Measurements from ENCODE around the gene SH3RF3.
"Not testable (repeated sequence)": the region's sequence is repeated elsewhere in the genome, so short reads cannot be mapped to it uniquely, and the experiment has no call there.

The SH3RF3 gene

DNA sequence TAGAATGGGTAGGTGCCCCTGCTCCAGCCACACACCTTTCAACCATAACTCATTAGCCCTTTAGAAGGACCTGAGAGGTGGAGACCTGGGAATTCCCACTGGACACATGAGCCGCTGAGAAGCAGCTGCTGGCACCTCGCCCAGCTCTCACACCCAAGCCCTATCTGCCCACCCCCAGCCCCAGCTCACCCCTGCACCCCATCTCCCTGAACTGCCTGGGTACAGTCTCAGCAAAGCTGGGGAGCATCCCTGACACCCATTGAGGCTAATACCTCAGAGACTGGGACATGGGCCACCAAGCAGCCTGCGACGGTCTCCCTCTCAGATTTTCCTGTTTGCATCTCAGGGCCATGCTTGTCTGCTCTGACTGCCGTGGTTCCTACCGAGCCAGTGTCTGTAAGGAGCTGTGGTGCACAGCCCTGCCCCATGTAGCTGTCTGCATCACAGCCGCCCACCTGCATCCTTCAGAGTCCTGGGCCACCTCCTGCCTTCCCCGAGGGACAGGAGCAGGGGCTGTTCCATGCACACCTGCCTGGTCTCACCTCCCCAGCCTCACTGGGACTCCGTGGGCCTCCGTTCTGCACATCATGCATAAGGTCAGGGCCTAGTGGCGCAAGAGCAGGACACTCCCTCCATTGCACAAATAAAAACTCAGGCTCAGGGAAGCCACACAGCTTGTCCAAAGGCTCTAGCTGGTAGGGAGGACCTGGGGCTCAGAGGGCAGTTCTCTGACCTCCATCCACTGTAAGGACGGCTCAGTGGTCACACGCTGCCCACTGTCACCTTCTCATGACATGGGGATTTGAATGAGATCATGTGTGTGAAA is 394.7 kb downstream of the SH3RF3 start:
- DNase-seq (ENCODE audit: low read depth in 2 of 2) = no peak

DNA sequence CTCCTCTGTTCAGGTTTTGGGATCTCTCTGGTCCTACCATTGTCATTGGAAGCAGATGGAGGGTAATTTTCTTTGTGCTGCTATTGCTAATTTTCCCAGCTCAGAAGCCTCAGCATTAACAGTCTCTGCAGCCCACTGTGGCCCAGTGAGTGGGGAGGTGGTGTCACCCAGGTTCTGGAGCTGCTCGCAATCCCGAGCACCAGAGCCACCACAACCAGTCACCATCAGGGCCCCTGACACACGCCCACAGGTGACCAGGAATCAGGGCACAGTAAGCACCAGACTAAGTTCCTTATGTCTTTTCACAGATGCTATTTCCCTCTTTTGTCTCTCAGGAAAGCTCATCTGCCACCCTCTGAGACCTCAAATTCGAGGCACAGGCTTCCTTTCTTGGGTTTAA is 396.8 kb downstream of the SH3RF3 start:
- no peak for DNase-seq (ENCODE audit: low read depth in 2 of 2)

DNA sequence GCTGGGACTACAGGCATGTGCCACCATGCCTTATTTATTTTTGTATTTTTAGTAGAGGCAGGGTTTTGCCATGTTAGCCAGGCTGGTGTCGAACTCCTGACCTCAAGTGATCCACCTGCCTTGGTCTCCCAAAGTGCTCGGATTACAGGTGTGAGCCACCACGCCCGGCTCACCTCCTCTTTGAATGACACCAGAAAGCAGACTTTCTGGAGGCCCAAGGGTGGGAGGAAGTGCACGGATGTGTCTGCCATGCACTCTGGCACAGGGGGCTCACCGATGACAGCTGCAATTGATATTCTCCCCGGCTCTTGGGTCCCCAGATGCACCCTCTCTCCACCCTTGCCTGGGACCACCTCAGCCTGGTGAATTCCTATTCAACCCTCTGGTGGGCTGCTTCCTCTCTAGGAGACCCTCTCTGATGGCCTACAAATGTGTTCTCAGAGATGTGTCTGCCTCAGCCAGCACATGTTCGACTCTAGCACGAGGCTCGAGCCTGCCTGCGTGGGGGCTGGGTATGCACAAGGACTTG is 397.5 kb downstream of the SH3RF3 start:
- DNase-seq (ENCODE audit: low read depth in 2 of 2) = no peak

DNA sequence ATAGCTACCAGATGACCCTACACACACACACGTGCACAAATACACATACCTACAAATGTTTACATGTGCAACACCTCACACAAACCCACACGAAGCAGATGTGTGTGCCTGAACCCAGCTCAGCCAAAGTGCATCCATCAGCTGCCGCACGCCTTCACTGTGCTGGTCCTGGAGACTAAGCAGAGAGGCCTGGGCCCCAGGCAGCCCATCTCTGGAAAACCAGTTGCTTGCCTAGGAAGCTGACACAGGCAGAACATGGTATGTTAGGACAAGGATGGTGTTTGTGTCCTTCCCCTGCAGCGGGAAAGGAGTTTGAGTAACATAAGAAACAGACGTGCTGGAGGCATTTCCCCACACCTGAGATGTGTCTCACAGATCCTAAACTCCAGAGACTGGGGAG is 398.1 kb downstream of the SH3RF3 start:
- DNase-seq (ENCODE audit: low read depth in 2 of 2) = no peak

DNA sequence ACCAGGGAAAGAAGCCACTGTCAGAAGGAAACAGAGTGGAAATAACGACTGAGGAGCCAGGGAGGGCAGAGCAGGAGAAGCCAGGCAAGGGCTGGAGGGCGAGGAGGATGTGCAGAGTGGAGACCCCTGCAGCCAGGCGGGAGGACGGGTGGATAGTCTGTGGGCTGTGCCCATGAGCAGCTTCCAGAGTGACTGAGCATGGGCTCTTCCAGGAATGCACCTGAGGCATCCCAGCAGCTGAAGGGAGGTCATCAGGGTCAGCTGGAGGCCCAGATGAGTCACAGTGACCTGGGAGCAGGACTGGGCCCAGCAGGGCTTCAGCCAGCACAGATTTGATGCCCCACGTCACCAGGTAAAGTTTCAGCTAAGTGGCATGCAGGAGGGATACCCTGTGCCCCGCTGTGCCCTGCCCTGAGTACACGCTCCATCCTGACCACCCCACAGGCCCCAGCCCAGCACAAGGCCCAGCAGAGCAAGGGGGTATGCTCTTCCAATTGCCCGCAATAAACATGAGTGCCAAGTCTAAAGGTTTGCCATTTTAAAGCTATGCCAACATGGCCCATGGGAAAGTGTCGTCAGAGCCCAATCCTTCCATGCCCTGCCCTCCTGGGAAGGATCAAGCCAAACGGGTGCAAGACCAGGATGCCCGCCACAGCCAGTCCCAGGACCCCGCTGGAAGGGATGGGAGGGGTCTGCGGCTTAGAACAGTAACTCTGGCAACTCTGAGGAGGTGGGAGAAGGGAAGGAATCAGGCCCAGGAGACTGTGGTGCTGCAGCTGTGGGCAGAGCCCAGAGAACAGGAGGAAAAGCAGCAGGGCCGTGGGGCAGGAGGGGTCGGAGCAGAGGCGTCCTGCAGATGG is 399.1 kb downstream of the SH3RF3 start:
- no peak for DNase-seq (ENCODE audit: low read depth in 2 of 2)

DNA sequence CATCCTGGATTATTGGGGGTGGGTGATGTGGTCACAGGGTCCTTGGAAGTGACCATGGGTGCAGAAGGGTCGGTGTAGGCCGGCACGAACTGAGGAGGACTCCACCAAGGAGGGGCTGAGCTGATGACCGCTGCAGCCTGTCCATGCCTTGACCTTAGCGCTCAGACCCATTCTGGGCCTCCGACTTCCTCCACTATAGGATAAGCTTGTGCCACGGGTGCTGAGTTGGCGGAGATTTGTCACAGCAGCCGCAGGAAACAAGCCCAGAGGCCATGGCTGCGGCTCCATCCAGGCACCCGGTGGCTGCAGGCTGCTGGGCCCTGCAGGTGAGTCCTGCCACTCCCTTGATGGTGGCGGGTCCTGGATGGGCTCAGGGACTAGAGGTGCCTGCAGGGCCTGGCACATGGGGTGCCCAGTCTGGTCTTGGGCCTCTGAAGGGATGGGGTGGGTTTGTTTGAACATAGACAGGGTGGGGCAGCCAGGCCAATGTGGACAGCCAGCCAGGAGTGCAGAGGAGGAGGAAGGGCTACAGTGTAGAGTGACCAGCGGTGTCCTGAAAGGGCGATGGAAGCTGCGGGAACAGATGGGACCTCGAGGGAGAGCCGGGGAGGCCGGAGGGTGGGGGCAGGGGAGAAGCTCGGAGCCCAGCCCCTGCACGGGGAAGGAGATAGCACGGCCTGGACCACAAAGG is 400.0 kb downstream of the SH3RF3 start:
- no peak for DNase-seq (ENCODE audit: low read depth in 2 of 2)

DNA sequence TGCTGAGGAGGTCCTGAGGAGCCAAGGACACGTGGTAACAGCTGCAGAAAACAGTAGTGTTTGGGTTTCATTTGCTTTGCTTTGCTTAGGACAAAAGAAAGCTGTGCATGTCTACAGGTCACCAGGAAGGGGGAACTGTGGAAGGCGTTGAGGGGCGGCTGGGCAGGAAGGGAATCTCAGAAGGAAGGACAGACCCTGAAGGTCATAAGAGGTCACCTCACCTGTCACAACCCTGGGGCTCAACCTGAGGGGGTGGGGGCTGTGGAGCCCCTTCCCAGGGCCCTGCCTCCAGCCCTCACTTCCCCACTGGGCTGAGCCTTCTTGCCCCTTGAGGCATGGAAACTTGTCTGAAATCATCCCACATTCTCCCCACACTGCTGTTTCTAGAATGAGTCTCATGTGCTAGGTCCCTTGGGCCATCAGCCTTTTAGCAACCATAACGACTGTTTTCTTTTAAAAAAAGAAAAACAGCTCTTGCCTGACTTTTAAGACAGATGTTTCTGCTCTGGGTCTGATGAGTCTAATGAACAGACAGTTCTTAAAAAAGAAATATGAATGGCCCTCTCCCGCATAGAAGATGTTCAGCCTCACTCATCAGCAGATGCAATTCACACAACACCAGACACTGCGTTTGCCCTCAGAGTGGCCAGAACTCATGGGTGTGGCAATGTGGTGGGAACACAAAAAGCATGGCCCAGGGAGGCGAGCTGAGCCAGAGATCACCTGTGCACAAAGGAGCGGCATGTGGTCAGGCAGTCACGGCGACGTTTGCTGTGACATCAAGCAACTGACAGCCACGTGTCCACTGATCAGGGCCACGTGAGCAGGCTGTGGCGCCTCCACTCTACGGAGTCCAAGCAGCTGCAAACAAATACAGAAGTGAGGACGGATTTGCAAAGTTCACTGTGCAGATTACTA is 400.8 kb downstream of the SH3RF3 start:
- DNase-seq (ENCODE audit: low read depth in 2 of 2) = no peak

DNA sequence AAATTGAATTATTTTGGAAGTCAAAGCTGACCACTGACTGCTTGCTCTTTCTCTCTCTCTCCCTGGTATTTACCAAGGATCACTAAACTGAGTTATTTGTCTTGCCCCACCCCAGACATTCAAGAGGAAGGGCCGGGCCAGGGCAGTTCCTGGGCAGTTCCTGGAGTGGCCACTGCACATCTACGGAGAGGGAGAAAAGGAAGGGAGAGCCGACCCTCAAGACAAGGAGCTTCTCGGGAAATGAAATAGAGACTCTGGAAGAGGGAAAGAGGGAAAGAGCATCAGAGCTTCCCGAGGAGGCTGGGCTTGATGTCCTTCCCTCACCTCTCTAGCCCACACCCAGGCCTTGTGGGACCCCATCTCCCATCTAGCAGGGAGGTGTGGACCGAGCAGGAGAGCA is 401.7 kb downstream of the SH3RF3 start:
- no peak for DNase-seq (ENCODE audit: low read depth in 2 of 2)

DNA sequence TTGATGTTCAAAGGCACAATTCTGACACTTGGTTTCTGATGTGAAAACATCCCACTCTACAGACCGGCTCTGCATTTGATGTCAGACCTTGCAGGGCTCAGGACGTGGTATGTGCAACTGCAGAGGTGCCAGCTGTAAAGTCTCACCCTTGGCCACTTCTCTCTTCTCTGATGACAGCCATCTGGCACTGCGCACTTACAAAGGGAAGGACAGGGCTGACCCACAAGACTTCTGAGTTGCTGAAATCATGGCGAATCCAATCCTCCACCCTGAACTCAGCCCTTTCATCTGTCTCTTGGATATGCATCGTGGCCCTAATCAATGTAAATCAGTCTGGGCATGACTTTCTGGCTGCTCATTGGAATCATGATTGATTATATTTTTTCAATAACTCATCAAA is 402.2 kb downstream of the SH3RF3 start:
- no peak for DNase-seq (ENCODE audit: low read depth in 2 of 2)

DNA sequence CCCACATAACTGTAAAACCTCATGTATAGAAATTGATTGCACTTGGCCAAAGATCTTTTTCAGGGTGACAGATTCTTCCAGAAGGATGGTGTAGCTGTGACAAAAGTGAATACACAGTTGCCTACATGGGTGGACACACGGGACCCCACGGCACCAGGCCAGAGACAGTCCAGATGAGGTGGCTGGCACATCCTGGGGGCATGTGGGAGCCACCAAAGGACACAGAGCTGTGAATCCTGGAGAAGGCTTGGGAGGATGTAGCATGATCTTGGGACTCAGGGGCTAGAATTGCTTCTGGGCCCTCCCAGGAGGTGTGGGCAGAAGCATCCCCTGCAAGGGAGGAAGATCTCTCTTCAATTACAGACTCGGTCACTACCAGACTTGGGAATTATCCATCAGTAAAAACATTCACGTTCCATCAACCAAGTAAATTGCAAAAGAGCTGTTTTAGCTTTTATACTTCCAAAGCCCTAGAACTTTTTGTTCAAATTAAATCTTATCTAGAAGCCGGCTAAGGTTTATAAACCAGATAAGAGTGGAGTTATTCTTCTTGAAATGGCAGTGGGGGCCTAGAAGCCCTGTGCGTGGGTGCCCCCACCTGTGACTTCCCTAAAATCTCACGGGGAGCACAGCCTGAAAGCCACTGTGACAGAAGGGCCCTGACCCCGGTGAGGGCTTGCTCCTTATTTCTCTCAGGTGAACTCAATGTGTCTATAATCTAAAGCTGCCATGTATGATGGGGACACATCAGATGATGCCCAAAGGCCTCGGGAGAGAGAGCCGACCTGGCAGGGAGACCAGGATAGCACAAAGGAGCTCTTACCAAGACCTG is 403.1 kb downstream of the SH3RF3 start:
- DNase-seq (ENCODE audit: low read depth in 2 of 2) = no peak

DNA sequence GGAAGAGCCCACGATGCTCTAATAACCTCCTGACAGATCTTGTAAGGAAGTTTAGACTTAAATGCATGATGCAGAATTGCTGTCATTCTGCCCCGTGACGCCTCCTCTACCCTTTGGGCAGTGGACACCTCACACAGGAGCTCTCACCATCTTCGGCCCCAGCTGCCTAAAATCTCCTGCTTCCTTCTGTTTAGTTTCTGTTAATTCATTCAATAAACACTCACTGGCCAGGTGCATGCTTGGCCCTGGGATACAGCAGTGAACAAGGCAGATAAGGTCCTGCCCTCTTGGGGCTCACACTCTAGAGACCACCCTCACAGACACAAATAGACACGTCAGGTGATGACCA is 403.7 kb downstream of the SH3RF3 start:
- DNase-seq (ENCODE audit: low read depth in 2 of 2) = no peak

DNA sequence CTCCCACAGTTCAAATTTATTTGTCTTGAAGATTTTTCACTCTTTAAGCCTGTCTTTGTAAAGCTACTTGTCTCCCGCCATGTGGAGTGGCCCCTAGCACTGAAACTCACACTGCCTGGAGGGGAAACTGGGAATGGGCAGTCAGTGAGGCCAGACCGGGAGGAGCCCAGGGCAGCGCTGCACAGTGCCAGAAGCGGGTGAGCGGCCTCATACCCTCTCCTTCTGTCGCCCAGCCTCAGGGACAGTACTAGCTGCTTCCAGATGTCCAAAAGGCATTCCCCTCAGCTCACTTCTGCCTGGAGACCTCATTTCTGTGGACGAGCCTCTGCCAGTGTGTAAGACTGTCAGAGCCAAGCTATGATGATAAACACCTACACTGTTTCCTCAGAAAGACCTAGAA is 404.8 kb downstream of the SH3RF3 start:
- no peak for DNase-seq (ENCODE audit: low read depth in 2 of 2)

DNA sequence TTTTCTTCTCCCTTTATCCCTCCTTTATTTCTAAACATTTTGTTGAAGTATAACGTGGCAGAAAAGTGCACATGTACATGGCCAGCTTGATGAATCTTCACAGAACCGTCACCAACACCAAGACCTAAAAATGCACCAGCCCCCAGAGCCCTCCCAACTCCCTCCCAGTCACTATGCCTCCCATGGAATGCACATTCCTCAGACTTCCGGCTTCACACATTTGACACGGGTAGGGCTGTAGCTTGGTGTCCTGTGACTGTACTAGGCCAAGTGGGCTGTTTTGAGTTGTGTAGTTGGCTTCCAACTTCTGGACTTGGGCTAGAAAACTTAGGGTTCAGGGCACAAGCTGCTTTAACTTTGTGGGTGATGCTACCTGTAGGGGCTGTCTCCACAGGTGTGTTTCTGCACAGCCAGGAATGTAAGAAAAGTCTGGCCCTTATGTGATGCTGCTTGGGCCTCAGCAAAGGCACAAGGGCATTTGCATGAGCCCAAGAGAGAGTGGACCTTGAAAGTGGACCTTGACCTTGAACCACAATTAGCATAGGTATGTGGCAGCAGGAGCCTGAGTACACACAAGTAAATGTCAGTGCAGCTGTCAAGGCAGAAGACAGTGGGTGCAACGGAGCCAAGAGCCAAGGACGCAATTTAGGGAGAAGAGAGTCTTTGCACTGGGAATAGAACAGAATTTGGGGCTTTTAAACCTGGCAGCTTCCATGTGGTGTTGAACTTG is 406.4 kb downstream of the SH3RF3 start:
- no peak for DNase-seq (ENCODE audit: low read depth in 2 of 2)

DNA sequence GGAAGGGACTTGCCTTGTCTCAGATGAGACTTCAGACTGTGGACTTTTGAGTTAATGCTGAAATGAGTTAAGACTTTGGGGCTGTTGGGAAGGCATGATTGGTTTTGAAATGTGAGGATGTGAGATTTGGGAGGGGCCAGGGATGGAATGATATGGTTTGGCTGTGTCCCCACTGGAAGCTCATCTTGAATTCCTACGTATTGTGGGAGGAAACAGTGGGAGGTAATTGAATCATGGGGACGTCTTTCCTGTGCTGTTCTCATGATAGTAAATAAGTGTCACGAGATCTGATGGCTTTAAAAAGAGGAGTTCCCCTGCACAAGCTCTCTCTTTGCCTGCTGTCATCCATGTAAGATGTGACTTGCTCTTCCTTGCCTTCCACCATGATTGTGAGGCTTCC is 407.6 kb downstream of the SH3RF3 start:
- not testable (repeated sequence) for DNase-seq (ENCODE audit: low read depth in 2 of 2)

DNA sequence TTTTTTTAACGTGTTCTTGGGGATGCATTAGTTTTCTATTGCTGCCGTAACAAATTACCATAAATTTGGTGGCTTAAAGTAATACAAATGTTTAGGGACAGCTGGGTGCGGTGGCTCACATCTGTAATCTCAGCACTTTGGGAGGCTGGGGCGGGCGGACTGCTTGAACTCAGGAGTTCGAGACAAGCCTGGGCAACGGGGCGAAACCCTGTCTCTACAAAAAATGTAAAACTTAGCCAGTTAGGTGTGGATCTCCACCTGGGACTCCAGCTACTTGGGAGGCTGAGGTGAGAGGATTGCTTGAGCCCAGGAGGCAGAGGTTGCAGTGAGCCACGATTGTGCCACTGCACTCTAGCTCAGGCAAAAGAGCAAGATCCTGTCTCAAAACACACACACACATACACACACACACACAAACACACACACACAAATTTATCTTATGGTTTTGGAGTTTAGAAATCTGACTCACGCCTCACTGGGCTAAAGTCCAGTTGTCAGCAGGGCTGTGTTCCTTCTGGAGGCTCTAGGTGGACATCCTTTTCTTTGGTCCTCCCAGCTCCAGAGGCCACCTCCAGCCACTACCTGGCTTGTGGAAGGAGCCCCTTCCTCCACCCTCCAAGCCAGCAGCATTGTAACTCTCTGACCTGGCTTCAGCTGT is 408.7 kb downstream of the SH3RF3 start:
- no peak for DNase-seq (ENCODE audit: low read depth in 2 of 2)

DNA sequence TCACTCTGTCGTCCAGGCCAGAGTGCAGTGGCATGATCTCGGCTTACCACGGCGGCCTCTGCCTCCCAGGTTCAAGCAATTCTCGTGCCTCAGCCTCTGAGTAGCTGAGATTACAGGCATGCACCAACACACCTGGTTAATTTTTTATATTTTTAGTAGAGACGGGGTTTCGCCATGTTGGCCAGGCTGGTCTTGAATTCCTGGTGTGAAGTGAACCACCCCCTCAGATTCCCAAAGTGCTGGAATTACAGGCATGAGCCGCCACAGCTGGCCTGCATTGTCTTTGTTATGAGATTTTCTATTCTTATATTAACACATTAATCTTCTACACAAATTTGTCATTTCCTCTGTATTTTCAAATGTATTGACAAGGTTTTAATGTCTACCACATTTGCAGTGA is 409.5 kb downstream of the SH3RF3 start:
- DNase-seq (ENCODE audit: low read depth in 2 of 2) = no peak

DNA sequence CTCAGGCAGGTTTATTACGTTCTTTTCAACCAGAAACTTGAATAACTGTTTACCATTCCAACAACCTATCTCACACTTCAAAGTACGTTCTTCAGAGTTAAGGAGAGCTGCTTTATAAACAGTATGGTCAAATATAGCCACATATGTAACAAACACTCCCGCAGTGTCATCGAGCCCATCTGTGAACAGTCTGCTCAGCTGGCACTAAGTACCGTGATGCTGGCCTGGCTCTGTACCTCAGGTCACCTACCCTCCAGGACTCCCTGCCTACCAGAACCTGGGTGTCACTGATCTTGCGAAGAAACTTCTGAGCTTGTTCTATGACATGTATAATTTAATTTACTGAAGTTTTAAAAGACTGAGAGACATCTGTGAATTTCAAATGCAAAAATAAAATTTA is 413.4 kb downstream of the SH3RF3 start:
- no peak for DNase-seq (ENCODE audit: low read depth in 2 of 2)

DNA sequence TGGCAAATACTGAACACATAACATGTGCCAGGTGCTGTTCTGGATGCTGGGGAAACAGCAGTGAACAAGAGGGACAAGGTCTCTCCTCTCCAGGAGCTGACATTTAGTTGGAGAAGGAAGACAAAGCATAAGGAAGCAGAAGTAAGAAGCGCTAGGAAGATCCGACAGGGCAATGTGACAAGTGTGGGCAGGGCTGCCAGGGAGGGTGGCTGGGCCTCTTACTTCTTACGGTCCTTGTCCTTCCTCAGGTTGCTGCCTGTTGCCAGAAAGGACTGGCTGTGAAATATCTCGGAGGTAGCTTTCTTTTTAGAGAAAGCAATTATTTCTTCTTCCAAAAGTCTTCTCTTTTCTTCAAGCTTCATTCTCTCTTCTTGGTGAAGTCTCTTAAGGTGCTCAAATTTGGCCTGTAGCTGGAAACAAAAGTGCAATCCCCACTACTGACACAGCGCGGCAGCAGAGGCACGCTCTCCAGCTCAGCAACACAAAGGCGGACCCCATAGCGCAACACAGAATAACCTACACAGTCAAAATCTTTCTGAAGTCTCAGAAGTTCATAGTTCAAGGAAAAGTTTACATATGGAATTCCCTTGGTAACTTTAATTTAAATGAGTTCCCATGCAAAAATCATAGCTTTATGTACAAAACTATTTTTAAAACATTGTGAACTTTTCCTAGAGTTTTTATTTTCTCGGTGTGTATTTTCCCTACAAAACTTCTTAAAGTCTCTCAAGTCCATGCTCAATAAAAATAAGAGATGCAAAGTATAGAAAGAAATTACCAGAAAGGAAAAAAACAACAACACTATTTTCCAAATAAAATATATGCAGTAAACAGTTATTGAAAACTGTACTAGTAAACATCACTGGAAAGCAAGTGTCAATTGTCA is 417.1 kb downstream of the SH3RF3 start:
- peak; percentile 12 to 30 for DNase-seq (ENCODE audit: low read depth in 2 of 2)

Measured in stimulated activated CD8-positive, alpha-beta memory T cell treated with anti-CD3 and anti-CD28 coated beads, Interleukin-2, amount 100 ng/mL, for 1 hour (primary cell).